Testis (tissue), 2 donors: ENCODE results near the gene MAGEA9B.

Source experiments
- POLR2A ChIP-seq: fragments of 450-650 bp; IDR thresholded peaks from one replicate; pipeline ENCODE4 v1.6.1; 2017; ENCODE audit warnings: antibody characterized with exemption, mild to moderate bottlenecking, moderate library complexity
- TF ChIP-seq, protein P1 (sequence below), 3 experiments: fragments of 450-650 bp in 2 of 3; fragments of 200-600 bp in 1 of 3; sonication (generic) in 1 of 3; IDR thresholded peaks; one replicate each; pipeline ENCODE4 v1.5.1; 2016 to 2019; ENCODE audit warnings: antibody characterized with exemption in 3 of 3, mild to moderate bottlenecking in 2 of 3, moderate library complexity in 1 of 3

GRCh38 chrX:149628768-149629167 is 41.5 kb upstream of the MAGEA9B start:
- TF ChIP-seq, protein P1, sequence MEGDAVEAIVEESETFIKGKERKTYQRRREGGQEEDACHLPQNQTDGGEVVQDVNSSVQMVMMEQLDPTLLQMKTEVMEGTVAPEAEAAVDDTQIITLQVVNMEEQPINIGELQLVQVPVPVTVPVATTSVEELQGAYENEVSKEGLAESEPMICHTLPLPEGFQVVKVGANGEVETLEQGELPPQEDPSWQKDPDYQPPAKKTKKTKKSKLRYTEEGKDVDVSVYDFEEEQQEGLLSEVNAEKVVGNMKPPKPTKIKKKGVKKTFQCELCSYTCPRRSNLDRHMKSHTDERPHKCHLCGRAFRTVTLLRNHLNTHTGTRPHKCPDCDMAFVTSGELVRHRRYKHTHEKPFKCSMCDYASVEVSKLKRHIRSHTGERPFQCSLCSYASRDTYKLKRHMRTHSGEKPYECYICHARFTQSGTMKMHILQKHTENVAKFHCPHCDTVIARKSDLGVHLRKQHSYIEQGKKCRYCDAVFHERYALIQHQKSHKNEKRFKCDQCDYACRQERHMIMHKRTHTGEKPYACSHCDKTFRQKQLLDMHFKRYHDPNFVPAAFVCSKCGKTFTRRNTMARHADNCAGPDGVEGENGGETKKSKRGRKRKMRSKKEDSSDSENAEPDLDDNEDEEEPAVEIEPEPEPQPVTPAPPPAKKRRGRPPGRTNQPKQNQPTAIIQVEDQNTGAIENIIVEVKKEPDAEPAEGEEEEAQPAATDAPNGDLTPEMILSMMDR (IDR thresholded peaks at IDR 0.05): no peak
- TF ChIP-seq POLR2A: no peak
